DOHH2 (cell line): ENCODE results near the gene FRMD4B.

ENCODE experiments used
- H3F3A ChIP-seq: fragments of 200-600 bp; sonication (generic), shearing (Covaris generic); 2 replicates; pipeline ENCODE4 v1.6.0; 2016; ENCODE audit warnings: antibody characterized with exemption, mild to moderate bottlenecking; ENCODE audit not compliant: control insufficient read depth, insufficient read depth
- H3K27ac ChIP-seq: fragments of 200-600 bp; sonication (generic); 2 replicates; pipeline ENCODE4 v1.5.1; 2014; ENCODE audit warnings: low read depth, mild to moderate bottlenecking, low read length, moderate library complexity
- H3K27me3 ChIP-seq: fragments of 200-600 bp; sonication (generic); 2 replicates; pipeline ENCODE4 v1.6.1; 2014; ENCODE audit warnings: mild to moderate bottlenecking, low read length, mixed read lengths; ENCODE audit not compliant: control insufficient read depth
- H3K36me3 ChIP-seq: fragments of 200-600 bp; sonication (generic); 2 replicates; pipeline ENCODE4 v1.6.1; 2014; ENCODE audit warnings: mild to moderate bottlenecking, low read length, moderate library complexity, mixed read lengths; ENCODE audit not compliant: control insufficient read depth
- H3K4me1 ChIP-seq: fragments of 200-600 bp; sonication (generic); 2 replicates; pipeline ENCODE4 v1.6.1; 2014; ENCODE audit warnings: mild to moderate bottlenecking, low read length, mixed read lengths; ENCODE audit not compliant: control insufficient read depth
- H3K4me2 ChIP-seq: fragments of 200-600 bp; sonication (generic); 2 replicates; pipeline ENCODE4 v1.6.0; 2014; ENCODE audit warnings: mild to moderate bottlenecking, low read length, moderate library complexity
- H3K4me3 ChIP-seq: fragments of 200-600 bp; sonication (generic); 2 replicates; pipeline ENCODE4 v1.5.1; 2014; ENCODE audit warnings: mild to moderate bottlenecking, low read length, mixed read lengths
- H3K79me2 ChIP-seq: fragments of 200-600 bp; sonication (generic); 2 replicates; pipeline ENCODE4 v1.6.1; 2014; ENCODE audit warnings: mild to moderate bottlenecking, low read length, mixed read lengths; ENCODE audit not compliant: control insufficient read depth
- H3K9me2 ChIP-seq: fragments of 200-600 bp; sonication (generic); replicated peaks from 2 replicates; pipeline ENCODE4 v1.6.1; 2014; ENCODE audit warnings: mild to moderate bottlenecking, low read length, mixed read lengths; ENCODE audit not compliant: control insufficient read depth
- H3K9me3 ChIP-seq: fragments of 200-600 bp; sonication (generic); 2 replicates; pipeline ENCODE4 v1.6.1; 2014; ENCODE audit warnings: antibody characterized with exemption, low read length, mixed read lengths; ENCODE audit not compliant: control insufficient read depth, insufficient read depth
- H4K20me1 ChIP-seq: fragments of 200-600 bp; sonication (generic); 2 replicates; pipeline ENCODE4 v1.6.0; 2014; ENCODE audit warnings: low read depth, mild to moderate bottlenecking, antibody characterized with exemption, low read length, moderate library complexity; ENCODE audit not compliant: control insufficient read depth, insufficient read depth
- EZH2phosphoT487 ChIP-seq: fragments of 200-600 bp; sonication (generic); IDR thresholded peaks from 2 replicates; pipeline ENCODE4 v1.6.1; 2017; ENCODE audit warnings: borderline replicate concordance, mild to moderate bottlenecking, antibody characterized with exemption, low read length, moderate library complexity, mixed read lengths
- TF ChIP-seq, protein P1 (sequence below): fragments of 200-600 bp; sonication (generic); IDR thresholded peaks from one replicate; pipeline ENCODE4 v1.5.1; 2014; ENCODE audit warnings: antibody characterized with exemption, mild to moderate bottlenecking, low read depth, low read length; ENCODE audit not compliant: poor library complexity, severe bottlenecking

The FRMD4B gene

DNA sequence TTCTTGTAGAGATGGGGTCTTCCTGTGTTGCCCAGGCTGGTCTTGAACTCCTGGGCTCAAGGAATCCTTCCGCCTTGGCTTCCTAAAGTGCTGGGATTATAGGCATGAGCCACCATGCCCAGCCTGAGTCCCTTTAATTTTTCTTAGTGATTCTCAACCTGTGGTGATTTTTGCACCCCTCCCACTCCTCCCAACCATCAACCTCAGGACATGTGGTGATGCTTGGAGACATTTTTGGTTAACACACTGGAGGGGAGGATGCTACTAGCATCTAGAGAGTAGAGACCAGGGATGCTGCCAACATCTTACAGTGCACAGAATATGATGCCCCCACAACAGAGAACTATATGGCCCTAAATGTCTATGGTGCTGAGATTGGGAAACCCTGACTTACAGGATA lies 180.5 kb downstream of the FRMD4B start:
- no peaks in the 10 kb centered on the region for H3K9me2 ChIP-seq
- no peak overlapping the region for H3K4me3 ChIP-seq
- H3K9me3 ChIP-seq: no peaks in the 10 kb centered on the region
- H3K79me2 ChIP-seq: no peaks in the 10 kb centered on the region
- no peak for TF ChIP-seq EZH2phosphoT487
- TF ChIP-seq, protein P1, sequence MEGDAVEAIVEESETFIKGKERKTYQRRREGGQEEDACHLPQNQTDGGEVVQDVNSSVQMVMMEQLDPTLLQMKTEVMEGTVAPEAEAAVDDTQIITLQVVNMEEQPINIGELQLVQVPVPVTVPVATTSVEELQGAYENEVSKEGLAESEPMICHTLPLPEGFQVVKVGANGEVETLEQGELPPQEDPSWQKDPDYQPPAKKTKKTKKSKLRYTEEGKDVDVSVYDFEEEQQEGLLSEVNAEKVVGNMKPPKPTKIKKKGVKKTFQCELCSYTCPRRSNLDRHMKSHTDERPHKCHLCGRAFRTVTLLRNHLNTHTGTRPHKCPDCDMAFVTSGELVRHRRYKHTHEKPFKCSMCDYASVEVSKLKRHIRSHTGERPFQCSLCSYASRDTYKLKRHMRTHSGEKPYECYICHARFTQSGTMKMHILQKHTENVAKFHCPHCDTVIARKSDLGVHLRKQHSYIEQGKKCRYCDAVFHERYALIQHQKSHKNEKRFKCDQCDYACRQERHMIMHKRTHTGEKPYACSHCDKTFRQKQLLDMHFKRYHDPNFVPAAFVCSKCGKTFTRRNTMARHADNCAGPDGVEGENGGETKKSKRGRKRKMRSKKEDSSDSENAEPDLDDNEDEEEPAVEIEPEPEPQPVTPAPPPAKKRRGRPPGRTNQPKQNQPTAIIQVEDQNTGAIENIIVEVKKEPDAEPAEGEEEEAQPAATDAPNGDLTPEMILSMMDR: no peak
- H3K36me3 ChIP-seq: no peaks in the 10 kb centered on the region
- no peaks in the 10 kb centered on the region for H3K27me3 ChIP-seq
- no peak overlapping the region for H3K27ac ChIP-seq
- no peaks in the 10 kb centered on the region for H4K20me1 ChIP-seq
- no peaks in the 10 kb centered on the region for H3K4me1 ChIP-seq
- no peaks in the 10 kb centered on the region for H3F3A ChIP-seq
- no peak overlapping the region for H3K4me2 ChIP-seq

DNA sequence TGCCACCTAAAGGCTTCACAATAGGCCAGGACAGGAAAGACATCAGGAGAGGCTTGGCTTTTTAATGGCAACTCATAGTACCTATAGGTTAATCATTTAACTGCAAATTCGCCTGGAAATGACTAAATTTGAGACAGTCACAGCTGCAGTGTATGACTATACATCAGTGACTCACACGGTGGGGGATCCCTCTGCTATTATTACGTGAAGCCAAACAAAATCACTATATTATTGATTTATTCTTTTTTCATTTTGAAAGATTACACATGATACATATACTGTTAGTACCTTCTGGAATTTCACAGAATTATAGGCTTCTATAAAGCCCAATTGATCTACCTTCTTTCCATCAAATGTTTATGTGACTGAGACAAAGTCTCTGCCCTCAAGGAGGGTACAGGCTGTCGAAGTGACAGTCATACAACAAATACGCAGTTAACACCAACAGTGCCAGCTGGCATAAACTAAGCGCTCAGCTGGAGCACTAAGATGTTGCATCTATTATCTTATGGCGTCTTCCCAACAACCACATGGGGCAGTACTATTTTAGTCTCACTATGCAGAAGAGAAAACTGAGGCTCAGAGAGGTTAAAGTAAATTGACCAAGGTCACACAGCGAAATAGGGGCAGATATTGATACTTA lies 181.5 kb downstream of the FRMD4B start:
- H3K27me3 ChIP-seq: no peaks in the 10 kb centered on the region
- H3K36me3 ChIP-seq: no peaks in the 10 kb centered on the region
- H3K27ac ChIP-seq: no peak overlapping the region
- no peaks in the 10 kb centered on the region for H3F3A ChIP-seq
- H3K9me2 ChIP-seq: no peaks in the 10 kb centered on the region
- H4K20me1 ChIP-seq: no peaks in the 10 kb centered on the region
- no peak overlapping the region for H3K4me2 ChIP-seq
- no peak for TF ChIP-seq EZH2phosphoT487
- TF ChIP-seq, protein P1: no peak
- H3K4me1 ChIP-seq: no peaks in the 10 kb centered on the region
- no peak overlapping the region for H3K4me3 ChIP-seq
- H3K9me3 ChIP-seq: no peaks in the 10 kb centered on the region
- no peaks in the 10 kb centered on the region for H3K79me2 ChIP-seq

DNA sequence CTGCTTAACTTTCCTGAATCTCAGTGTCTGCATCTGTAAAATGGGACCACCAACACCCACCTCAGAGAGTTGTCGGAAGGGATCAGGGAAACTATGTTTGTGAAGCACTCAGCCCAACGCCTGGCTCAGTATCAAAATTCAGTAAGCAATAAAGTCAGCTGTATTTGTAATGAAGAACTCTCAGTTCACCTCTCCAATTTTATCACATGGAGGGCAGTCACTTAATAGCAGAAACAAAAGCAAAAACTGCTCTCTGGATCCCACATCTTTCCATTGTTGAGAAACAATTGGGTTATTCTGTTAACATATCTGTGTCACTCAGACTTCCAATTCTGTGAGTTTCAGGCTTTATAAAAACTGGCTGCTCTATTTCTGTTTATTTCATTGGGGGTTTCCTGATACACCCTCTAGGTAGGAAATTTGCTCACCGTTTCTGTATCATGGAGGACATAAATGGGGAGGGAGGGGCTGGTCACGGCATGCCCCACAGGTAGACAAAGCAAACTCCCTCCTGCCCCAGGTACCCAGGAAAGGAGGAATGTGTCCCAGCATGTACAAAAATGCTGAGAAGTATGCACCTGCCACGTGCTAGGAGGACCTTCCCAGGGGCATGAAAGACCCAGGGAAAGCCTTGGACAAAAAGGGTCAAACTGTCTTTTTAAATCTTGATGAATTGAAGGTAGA lies 182.1 kb downstream of the FRMD4B start:
- no peaks in the 10 kb centered on the region for H3K4me1 ChIP-seq
- H4K20me1 ChIP-seq: no peaks in the 10 kb centered on the region
- H3K79me2 ChIP-seq: no peaks in the 10 kb centered on the region
- no peak overlapping the region for H3K4me2 ChIP-seq
- H3K9me2 ChIP-seq: no peaks in the 10 kb centered on the region
- H3K27ac ChIP-seq: no peak overlapping the region
- no peaks in the 10 kb centered on the region for H3K27me3 ChIP-seq
- TF ChIP-seq EZH2phosphoT487: no peak
- TF ChIP-seq, protein P1: no peak
- no peak overlapping the region for H3K4me3 ChIP-seq
- H3F3A ChIP-seq: no peaks in the 10 kb centered on the region
- H3K36me3 ChIP-seq: no peaks in the 10 kb centered on the region
- H3K9me3 ChIP-seq: no peaks in the 10 kb centered on the region
